ENCODE results near the gene B3GAT1.

Gene B3GAT1

GRCh38 chr11:134370526-134371435 lies 41.3 kb downstream of the B3GAT1 start:
- no peaks in the 10 kb centered on the region for H3K36me3 ChIP-seq (ENCODE audit: insufficient read depth, insufficient read length, low read length)
- no peaks in the 10 kb centered on the region for H3K4me1 ChIP-seq (ENCODE audit: insufficient read depth, insufficient read length)
- TF ChIP-seq ZNF274 (IDR thresholded peaks at IDR 0.05; ENCODE audit: low read depth, low read length) (no peak), SUZ12 (IDR thresholded peaks at IDR 0.05; ENCODE audit: extremely low read depth, insufficient read depth, insufficient read length) (no peak), YY1 (IDR thresholded peaks at IDR 0.05; ENCODE audit: insufficient read depth, insufficient read length) (no peak)
- no peaks in the 10 kb centered on the region for H3K27me3 ChIP-seq (ENCODE audit: insufficient read depth, insufficient read length)
- H3K4me3 ChIP-seq (ENCODE audit: insufficient read length, low read depth) = no peak overlapping the region
- H3K9me3 ChIP-seq (ENCODE audit: insufficient read depth, low read length) = no peaks in the 10 kb centered on the region
- DNase-seq (ENCODE audit: low read depth, low spot score) = no peak
- no peak overlapping the region for H3K9ac ChIP-seq (ENCODE audit: insufficient read length, low read depth)

- no peaks in the 10 kb centered on the region for H3K36me3 ChIP-seq (ENCODE audit: insufficient read depth, insufficient read length, low read length)
- H3K4me3 ChIP-seq (ENCODE audit: insufficient read length, low read depth) = no peak overlapping the region
- H3K27me3 ChIP-seq (ENCODE audit: insufficient read depth, insufficient read length) = no peaks in the 10 kb centered on the region
- no peak overlapping the region for H3K9ac ChIP-seq (ENCODE audit: insufficient read length, low read depth)
- no peak for TF ChIP-seq YY1 (IDR thresholded peaks at IDR 0.05; ENCODE audit: insufficient read depth, insufficient read length)
- no peak for TF ChIP-seq SUZ12 (IDR thresholded peaks at IDR 0.05; ENCODE audit: extremely low read depth, insufficient read depth, insufficient read length)
- no peak for TF ChIP-seq ZNF274 (IDR thresholded peaks at IDR 0.05; ENCODE audit: low read depth, low read length)
- H3K4me1 ChIP-seq (ENCODE audit: insufficient read depth, insufficient read length) = no peaks in the 10 kb centered on the region
- no peak for DNase-seq (ENCODE audit: low read depth, low spot score)
- H3K9me3 ChIP-seq (ENCODE audit: insufficient read depth, low read length) = no peaks in the 10 kb centered on the region
These were observed 42.2 kb downstream of the B3GAT1 start for GRCh38 chr11:134369656-134370525.

GRCh38 chr11:134367781-134368180 lies 44.3 kb downstream of the B3GAT1 start:
- no peak for DNase-seq (ENCODE audit: low read depth, low spot score)
- TF ChIP-seq SUZ12 (IDR thresholded peaks at IDR 0.05; ENCODE audit: extremely low read depth, insufficient read depth, insufficient read length) = no peak
- TF ChIP-seq ZNF274 (IDR thresholded peaks at IDR 0.05; ENCODE audit: low read depth, low read length) = no peak
- TF ChIP-seq YY1 (IDR thresholded peaks at IDR 0.05; ENCODE audit: insufficient read depth, insufficient read length) = no peak
- H3K27me3 ChIP-seq (ENCODE audit: insufficient read depth, insufficient read length) = no peaks in the 10 kb centered on the region
- H3K36me3 ChIP-seq (ENCODE audit: insufficient read depth, insufficient read length, low read length) = no peaks in the 10 kb centered on the region
- no peaks in the 10 kb centered on the region for H3K9me3 ChIP-seq (ENCODE audit: insufficient read depth, low read length)
- no peak overlapping the region for H3K9ac ChIP-seq (ENCODE audit: insufficient read length, low read depth)
- no peak overlapping the region for H3K4me3 ChIP-seq (ENCODE audit: insufficient read length, low read depth)
- H3K4me1 ChIP-seq (ENCODE audit: insufficient read depth, insufficient read length) = no peaks in the 10 kb centered on the region

GRCh38 chr11:134366254-134366653 lies 45.8 kb downstream of the B3GAT1 start:
- H3K9me3 ChIP-seq (ENCODE audit: insufficient read depth, low read length) = no peaks in the 10 kb centered on the region
- TF ChIP-seq SUZ12 (IDR thresholded peaks at IDR 0.05; ENCODE audit: extremely low read depth, insufficient read depth, insufficient read length) = no peak
- no peak for TF ChIP-seq ZNF274 (IDR thresholded peaks at IDR 0.05; ENCODE audit: low read depth, low read length)
- TF ChIP-seq YY1 (IDR thresholded peaks at IDR 0.05; ENCODE audit: insufficient read depth, insufficient read length) = no peak
- no peaks in the 10 kb centered on the region for H3K27me3 ChIP-seq (ENCODE audit: insufficient read depth, insufficient read length)
- H3K4me1 ChIP-seq (ENCODE audit: insufficient read depth, insufficient read length) = no peaks in the 10 kb centered on the region
- H3K4me3 ChIP-seq (ENCODE audit: insufficient read length, low read depth) = no peak overlapping the region
- no peak for DNase-seq (ENCODE audit: low read depth, low spot score)
- no peaks in the 10 kb centered on the region for H3K36me3 ChIP-seq (ENCODE audit: insufficient read depth, insufficient read length, low read length)
- H3K9ac ChIP-seq (ENCODE audit: insufficient read length, low read depth) = no peak overlapping the region

- Histone ChIP-seq H3K9me3 (ENCODE audit: insufficient read depth, low read length) (no peaks in the 10 kb centered on the region), H3K36me3 (ENCODE audit: insufficient read depth, insufficient read length, low read length) (no peaks in the 10 kb centered on the region), H3K4me1 (ENCODE audit: insufficient read depth, insufficient read length) (no peaks in the 10 kb centered on the region), H3K4me3 (ENCODE audit: insufficient read length, low read depth) (no peak overlapping the region), H3K9ac (ENCODE audit: insufficient read length, low read depth) (no peak overlapping the region), H3K27me3 (ENCODE audit: insufficient read depth, insufficient read length) (no peaks in the 10 kb centered on the region)
- TF ChIP-seq ZNF274 (IDR thresholded peaks at IDR 0.05; ENCODE audit: low read depth, low read length) (no peak), SUZ12 (IDR thresholded peaks at IDR 0.05; ENCODE audit: extremely low read depth, insufficient read depth, insufficient read length) (no peak), YY1 (IDR thresholded peaks at IDR 0.05; ENCODE audit: insufficient read depth, insufficient read length) (no peak)
- no peak for DNase-seq (ENCODE audit: low read depth, low spot score)
These were observed 46.8 kb downstream of the B3GAT1 start for GRCh38 chr11:134365011-134365925.

- no peak for TF ChIP-seq YY1 (IDR thresholded peaks at IDR 0.05; ENCODE audit: insufficient read depth, insufficient read length)
- no peak for TF ChIP-seq ZNF274 (IDR thresholded peaks at IDR 0.05; ENCODE audit: low read depth, low read length)
- TF ChIP-seq SUZ12 (IDR thresholded peaks at IDR 0.05; ENCODE audit: extremely low read depth, insufficient read depth, insufficient read length) = no peak
- no peak overlapping the region for H3K4me3 ChIP-seq (ENCODE audit: insufficient read length, low read depth)
- H3K9ac ChIP-seq (ENCODE audit: insufficient read length, low read depth) = no peak overlapping the region
- DNase-seq (ENCODE audit: low read depth, low spot score) = no peak
- H3K4me1 ChIP-seq (ENCODE audit: insufficient read depth, insufficient read length) = peaks cover 3% of the 10 kb centered on the region
- H3K36me3 ChIP-seq (ENCODE audit: insufficient read depth, insufficient read length, low read length) = no peaks in the 10 kb centered on the region
- H3K9me3 ChIP-seq (ENCODE audit: insufficient read depth, low read length) = no peaks in the 10 kb centered on the region
- peaks cover 5% of the 10 kb centered on the region for H3K27me3 ChIP-seq (ENCODE audit: insufficient read depth, insufficient read length)
These were observed 47.8 kb downstream of the B3GAT1 start for GRCh38 chr11:134364261-134364660.

Measured in NT2/D1 (cell line).